ENCODE measurements around the gene LRRC4C.

DNA sequence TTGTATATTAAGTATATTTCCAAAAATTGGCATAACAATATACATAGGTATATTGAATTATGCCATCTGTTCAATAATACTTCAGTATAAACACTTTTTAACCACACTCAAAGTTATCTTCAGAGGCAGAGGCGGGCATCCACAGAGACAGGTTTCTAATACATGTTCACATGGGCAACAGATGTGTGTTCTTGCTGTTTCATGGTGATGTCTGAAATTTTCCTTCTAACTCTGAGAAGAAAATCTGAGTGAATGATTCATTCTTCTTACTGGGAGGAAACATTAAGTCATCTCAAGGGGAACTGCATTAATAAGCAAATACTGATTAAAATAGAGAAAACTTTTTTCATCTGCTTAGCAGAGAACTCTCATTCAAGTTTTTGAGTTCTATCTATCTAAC is 1074.5 kb downstream of the LRRC4C start:
- TF ChIP-seq ZBTB21 (CRISPR knock-in tag; IDR thresholded peaks at IDR 0.05; ENCODE audit: borderline replicate concordance) (no peak), ZNF263 (CRISPR knock-in tag; IDR thresholded peaks at IDR 0.05; ENCODE audit: low read depth) (no peak)
- TF ChIP-seq, protein P1, sequence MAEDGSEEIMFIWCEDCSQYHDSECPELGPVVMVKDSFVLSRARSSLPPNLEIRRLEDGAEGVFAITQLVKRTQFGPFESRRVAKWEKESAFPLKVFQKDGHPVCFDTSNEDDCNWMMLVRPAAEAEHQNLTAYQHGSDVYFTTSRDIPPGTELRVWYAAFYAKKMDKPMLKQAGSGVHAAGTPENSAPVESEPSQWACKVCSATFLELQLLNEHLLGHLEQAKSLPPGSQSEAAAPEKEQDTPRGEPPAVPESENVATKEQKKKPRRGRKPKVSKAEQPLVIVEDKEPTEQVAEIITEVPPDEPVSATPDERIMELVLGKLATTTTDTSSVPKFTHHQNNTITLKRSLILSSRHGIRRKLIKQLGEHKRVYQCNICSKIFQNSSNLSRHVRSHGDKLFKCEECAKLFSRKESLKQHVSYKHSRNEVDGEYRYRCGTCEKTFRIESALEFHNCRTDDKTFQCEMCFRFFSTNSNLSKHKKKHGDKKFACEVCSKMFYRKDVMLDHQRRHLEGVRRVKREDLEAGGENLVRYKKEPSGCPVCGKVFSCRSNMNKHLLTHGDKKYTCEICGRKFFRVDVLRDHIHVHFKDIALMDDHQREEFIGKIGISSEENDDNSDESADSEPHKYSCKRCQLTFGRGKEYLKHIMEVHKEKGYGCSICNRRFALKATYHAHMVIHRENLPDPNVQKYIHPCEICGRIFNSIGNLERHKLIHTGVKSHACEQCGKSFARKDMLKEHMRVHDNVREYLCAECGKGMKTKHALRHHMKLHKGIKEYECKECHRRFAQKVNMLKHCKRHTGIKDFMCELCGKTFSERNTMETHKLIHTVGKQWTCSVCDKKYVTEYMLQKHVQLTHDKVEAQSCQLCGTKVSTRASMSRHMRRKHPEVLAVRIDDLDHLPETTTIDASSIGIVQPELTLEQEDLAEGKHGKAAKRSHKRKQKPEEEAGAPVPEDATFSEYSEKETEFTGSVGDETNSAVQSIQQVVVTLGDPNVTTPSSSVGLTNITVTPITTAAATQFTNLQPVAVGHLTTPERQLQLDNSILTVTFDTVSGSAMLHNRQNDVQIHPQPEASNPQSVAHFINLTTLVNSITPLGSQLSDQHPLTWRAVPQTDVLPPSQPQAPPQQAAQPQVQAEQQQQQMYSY (CRISPR knock-in tag; IDR thresholded peaks at IDR 0.05), result no peak
